Measurements from ENCODE around the gene DDX56. TPM values are rescaled to one million over a fixed set of nuclear protein-coding genes. Genes with fewer than 3 reads are reported as not detected.
"Not testable (repeated sequence)": the region's sequence is repeated elsewhere in the genome, so short reads cannot be mapped to it uniquely, and the experiment has no call there.

DDX56 gene
- total RNA-seq, 4 donors from 2014 or later = 43.0 to 104 (median 50.3) TPM

GRCh38 chr7:44563171-44563679 is 10.5 kb downstream of the DDX56 start:
- TF ChIP-seq, protein P1, sequence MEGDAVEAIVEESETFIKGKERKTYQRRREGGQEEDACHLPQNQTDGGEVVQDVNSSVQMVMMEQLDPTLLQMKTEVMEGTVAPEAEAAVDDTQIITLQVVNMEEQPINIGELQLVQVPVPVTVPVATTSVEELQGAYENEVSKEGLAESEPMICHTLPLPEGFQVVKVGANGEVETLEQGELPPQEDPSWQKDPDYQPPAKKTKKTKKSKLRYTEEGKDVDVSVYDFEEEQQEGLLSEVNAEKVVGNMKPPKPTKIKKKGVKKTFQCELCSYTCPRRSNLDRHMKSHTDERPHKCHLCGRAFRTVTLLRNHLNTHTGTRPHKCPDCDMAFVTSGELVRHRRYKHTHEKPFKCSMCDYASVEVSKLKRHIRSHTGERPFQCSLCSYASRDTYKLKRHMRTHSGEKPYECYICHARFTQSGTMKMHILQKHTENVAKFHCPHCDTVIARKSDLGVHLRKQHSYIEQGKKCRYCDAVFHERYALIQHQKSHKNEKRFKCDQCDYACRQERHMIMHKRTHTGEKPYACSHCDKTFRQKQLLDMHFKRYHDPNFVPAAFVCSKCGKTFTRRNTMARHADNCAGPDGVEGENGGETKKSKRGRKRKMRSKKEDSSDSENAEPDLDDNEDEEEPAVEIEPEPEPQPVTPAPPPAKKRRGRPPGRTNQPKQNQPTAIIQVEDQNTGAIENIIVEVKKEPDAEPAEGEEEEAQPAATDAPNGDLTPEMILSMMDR (IDR thresholded peaks at IDR 0.05) = no peak
- ATAC-seq (ENCODE audit: low FRiP score) (no peak), DNase-seq (ENCODE audit: low spot score) (no peak)

DNA sequence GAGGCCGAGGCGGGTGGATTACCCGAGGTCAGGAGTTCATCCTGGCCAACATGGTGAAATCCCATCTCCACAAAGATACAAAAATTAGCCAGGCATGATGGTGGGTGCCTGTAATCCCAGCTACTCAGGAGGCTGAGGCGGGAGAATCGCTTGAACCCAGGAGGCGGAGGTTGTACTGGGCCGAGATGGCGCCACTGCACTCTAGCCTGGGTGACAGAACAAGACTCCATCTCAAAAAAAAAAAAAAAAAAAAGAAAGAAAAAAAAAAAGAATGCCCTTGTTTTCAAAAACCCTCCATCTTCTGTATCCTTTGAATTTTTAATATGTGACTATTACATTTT is 11.1 kb downstream of the DDX56 start:
- DNase-seq (ENCODE audit: low spot score); ATAC-seq (ENCODE audit: low FRiP score): not testable (repeated sequence)

- TF ChIP-seq, protein P1 (IDR thresholded peaks at IDR 0.05) = no peak
- ATAC-seq (ENCODE audit: low FRiP score) (no peak), DNase-seq (ENCODE audit: low spot score) (no peak)
Observed at GRCh38 chr7:44561962-44562621, 11.6 kb downstream of the DDX56 start.

- ATAC-seq (ENCODE audit: low FRiP score) (no peak), DNase-seq (ENCODE audit: low spot score) (no peak)
- TF ChIP-seq, protein P1 (IDR thresholded peaks at IDR 0.05) = no peak
Observed at GRCh38 chr7:44561481-44561880, 12.2 kb downstream of the DDX56 start.

- TF ChIP-seq, protein P1 (IDR thresholded peaks at IDR 0.05) = no peak
- DNase-seq (ENCODE audit: low spot score) (no peak), ATAC-seq (ENCODE audit: low FRiP score) (no peak)
Observed at GRCh38 chr7:44559485-44559884, 14.2 kb downstream of the DDX56 start.

GRCh38 chr7:44557485-44557884 is 16.2 kb downstream of the DDX56 start:
- no peak for ATAC-seq (ENCODE audit: low FRiP score)
- TF ChIP-seq, protein P1 (IDR thresholded peaks at IDR 0.05) = no peak
- no peak for DNase-seq (ENCODE audit: low spot score)

DNA sequence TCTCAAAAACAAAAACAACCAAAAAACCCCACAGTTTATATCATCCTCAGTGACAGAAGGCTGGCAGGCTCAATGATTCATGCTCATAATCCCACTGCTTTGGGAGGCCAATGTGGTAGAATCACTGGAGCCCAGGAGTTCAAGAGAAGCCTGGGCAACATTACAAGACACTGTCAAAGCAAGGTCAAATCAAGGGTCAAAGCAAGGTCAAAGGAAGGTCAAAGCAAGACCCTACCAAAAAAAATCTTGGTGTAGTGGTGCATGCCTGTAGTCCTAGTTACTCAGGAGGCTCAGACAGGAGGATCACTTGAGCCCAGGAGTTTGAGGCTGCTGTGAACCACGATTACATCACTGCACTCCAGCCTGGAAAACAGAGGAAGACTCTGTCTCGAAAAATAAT is 18.4 kb downstream of the DDX56 start:
- TF ChIP-seq, protein P1 (IDR thresholded peaks at IDR 0.05) = no peak
- DNase-seq (ENCODE audit: low spot score) (no peak), ATAC-seq (ENCODE audit: low FRiP score) (no peak)

DNA sequence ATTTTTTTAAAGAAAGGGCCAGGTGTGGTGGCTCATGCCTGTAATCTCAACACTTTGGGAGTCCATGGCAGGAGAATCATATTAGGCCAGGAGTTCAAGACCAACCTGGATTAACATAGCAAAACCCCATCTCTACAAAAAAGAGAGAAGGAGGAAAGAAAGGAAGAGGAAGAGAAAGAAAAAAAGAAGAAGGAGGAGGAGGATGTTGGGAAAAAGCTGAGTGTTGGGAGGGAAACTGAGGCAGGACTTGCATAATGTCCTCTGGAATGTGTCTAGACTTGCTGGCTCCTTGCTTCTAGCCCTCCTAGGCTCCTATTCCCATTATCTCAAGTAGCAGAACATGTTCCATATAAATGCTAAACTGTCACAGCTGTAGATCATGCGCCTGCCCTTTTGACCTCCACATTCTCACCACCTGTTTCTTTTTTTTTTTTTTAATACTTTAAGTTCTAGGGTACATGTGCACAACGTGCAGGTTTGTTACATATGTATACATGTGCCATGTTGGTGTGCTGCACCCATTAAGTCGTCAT is 21.2 kb downstream of the DDX56 start:
- DNase-seq (ENCODE audit: low spot score); ATAC-seq (ENCODE audit: low FRiP score): not testable (repeated sequence)

All from omental fat pad (tissue), 4 donors.